PC-9 (cell line): Measurements from ENCODE around the gene KCNK5.

Experiments used
- CTCF ChIP-seq: fragments of 200-600 bp; sonication (generic); conservative IDR thresholded peaks from 2 replicates; pipeline ENCODE4 v1.6.1; 2017; ENCODE audit warnings: mixed run types, antibody characterized with exemption, mild to moderate bottlenecking, moderate library complexity
- EZH2 ChIP-seq: fragments of 200-600 bp; sonication (generic); IDR thresholded peaks from 2 replicates; pipeline ENCODE4 v1.8.0; 2017; ENCODE audit warnings: antibody characterized with exemption, low read depth

GRCh38 chr6:39210450-39210849 is 18.8 kb downstream of the KCNK5 start:
- TF ChIP-seq CTCF (no peak), EZH2 (no peak)
